GM19438 (cell line): Measurements from ENCODE around the gene SSR3.

Source experiments
- ATAC-seq: cut with Tn5 transposase; IDR thresholded peaks from one replicate; pipeline ENCODE4 v1.9.1; 2021; ENCODE audit warnings: low read depth; ENCODE audit not compliant: unreplicated experiment

SSR3 gene

GRCh38 chr3:156539802-156540201 lies 15.1 kb downstream of the SSR3 start:
- no peak for ATAC-seq

GRCh38 chr3:156539051-156539450 lies 15.9 kb downstream of the SSR3 start:
- ATAC-seq: no peak

- no peak for ATAC-seq
These were observed 18.2 kb downstream of the SSR3 start for GRCh38 chr3:156536524-156537316.

GRCh38 chr3:156535798-156536197 lies 19.1 kb downstream of the SSR3 start:
- ATAC-seq: no peak

- ATAC-seq: no peak
These were observed 19.7 kb downstream of the SSR3 start for GRCh38 chr3:156535162-156535627.

- no peak for ATAC-seq
These were observed 21.7 kb downstream of the SSR3 start for GRCh38 chr3:156533205-156533604.

- no peak for ATAC-seq
These were observed 22.2 kb downstream of the SSR3 start for GRCh38 chr3:156532730-156533129.

GRCh38 chr3:156530980-156531379 lies 23.9 kb downstream of the SSR3 start:
- no peak for ATAC-seq

- ATAC-seq: no peak
These were observed 27.9 kb downstream of the SSR3 start for GRCh38 chr3:156527060-156527459.

- ATAC-seq: no peak
These were observed 29.1 kb downstream of the SSR3 start for GRCh38 chr3:156525808-156526207.

GRCh38 chr3:156522673-156523072 lies 32.2 kb downstream of the SSR3 start:
- no peak for ATAC-seq

- ATAC-seq: peak; percentile 80
These were observed 35.2 kb downstream of the SSR3 start for GRCh38 chr3:156519758-156520162.

- no peak for ATAC-seq
These were observed 36.2 kb downstream of the SSR3 start for GRCh38 chr3:156518726-156519125.

GRCh38 chr3:156516961-156517360 lies 38.0 kb downstream of the SSR3 start:
- no peak for ATAC-seq

GRCh38 chr3:156516284-156516683 lies 38.6 kb downstream of the SSR3 start:
- no peak for ATAC-seq

GRCh38 chr3:156513619-156514018 lies 41.3 kb downstream of the SSR3 start:
- ATAC-seq: no peak

- ATAC-seq: no peak
These were observed 42.8 kb downstream of the SSR3 start for GRCh38 chr3:156511987-156512677.

- ATAC-seq: peak; percentile 84
These were observed 45.4 kb downstream of the SSR3 start for GRCh38 chr3:156509189-156510174.

GRCh38 chr3:156507285-156507684 lies 47.6 kb downstream of the SSR3 start:
- no peak for ATAC-seq

GRCh38 chr3:156498307-156498706 lies 56.6 kb downstream of the SSR3 start:
- no peak for ATAC-seq

GRCh38 chr3:156497326-156497725 lies 57.6 kb downstream of the SSR3 start:
- no peak for ATAC-seq
